H1 (cell line): Measurements from ENCODE around the gene NKX6-1. TPM values are rescaled to one million over a fixed set of nuclear protein-coding genes. Genes with fewer than 3 reads are reported as not detected.

Source experiments
- CTCF ChIA-PET: fragments of 300-600 bp; sonication (Branson Sonifier 250); formaldehyde crosslinking; loops from one replicate; lab custom pipeline; 2021; ENCODE audit not compliant: partially characterized antibody; lab: Charles Lee
- POLR2A ChIA-PET: fragments of 300-600 bp; sonication (Branson Sonifier 250); formaldehyde crosslinking; loops from one replicate; lab custom pipeline; 2021; ENCODE audit warnings: inconsistent platforms; ENCODE audit not compliant: partially characterized antibody; lab: Charles Lee
- DNase-seq, 2 experiments: peaks; one replicate each; pipeline versions ENCODE4 v3.0.0 to v3.0.0-alpha.2; 2010 to 2022; ENCODE audit warnings: low spot score in 2 of 2, low read depth in 1 of 2, mixed read lengths in 1 of 2
- FAIRE-seq: peaks from 2 replicates; lab custom pipeline; 2011; peaks lifted over from hg19 to GRCh38; lab: Jason Lieb, UNC
- H2AFZ ChIP-seq: 2 replicates; pipeline ENCODE4 v1.8.1; 2012; ENCODE audit warnings: low read length, inconsistent platforms
- H2AK5ac ChIP-seq: 2 replicates; pipeline ENCODE4 v1.6.1; 2013; ENCODE audit warnings: low read depth, low read length
- H2BK120ac ChIP-seq: replicated peaks from 2 replicates; pipeline ENCODE3; 2013; ENCODE audit warnings: low read depth, low read length, inconsistent platforms
- H2BK12ac ChIP-seq: 2 replicates; pipeline ENCODE4 v1.6.1; 2013; ENCODE audit warnings: low read depth, low read length
- H2BK15ac ChIP-seq: 2 replicates; pipeline ENCODE4 v1.6.1; 2013; ENCODE audit warnings: low read length
- H2BK20ac ChIP-seq: 2 replicates; pipeline ENCODE4 v1.6.1; 2013; ENCODE audit warnings: low read length
- H2BK5ac ChIP-seq: 2 replicates; pipeline ENCODE4 v1.6.1; 2013; ENCODE audit warnings: low read depth, low read length
- H3K14ac ChIP-seq: 2 replicates; pipeline ENCODE4 v1.6.1; 2013; ENCODE audit warnings: inconsistent platforms; ENCODE audit not compliant: insufficient read length
- H3K18ac ChIP-seq: 2 replicates; pipeline ENCODE4 v1.6.1; 2013; ENCODE audit warnings: low read length; ENCODE audit errors: extremely low read depth
- H3K23ac ChIP-seq: 2 replicates; pipeline ENCODE4 v1.6.1; 2013; ENCODE audit warnings: inconsistent platforms; ENCODE audit not compliant: insufficient read length
- H3K23me2 ChIP-seq: 2 replicates; pipeline ENCODE4 v1.6.1; 2013; ENCODE audit warnings: low read depth, low read length
- H3K27ac ChIP-seq: 2 replicates; pipeline ENCODE4 v1.6.1; 2011; ENCODE audit warnings: low read depth, low read length, inconsistent platforms
- H3K27me3 ChIP-seq, 4 experiments: replicated peaks in 1 of 4; 1 replicate in 1 of 4; 2 replicates in 3 of 4; pipeline versions ENCODE4 v1.6.1 to v1.8.1; 2011 to 2013; ENCODE audit warnings: low read length in 3 of 4, mild to moderate bottlenecking in 3 of 4, inconsistent platforms in 2 of 4, mixed read lengths in 2 of 4, moderate library complexity in 1 of 4; ENCODE audit not compliant: control insufficient read depth in 3 of 4, insufficient read depth in 3 of 4; ENCODE audit errors: extremely low read depth in 1 of 4
- H3K36me3 ChIP-seq, 4 experiments: 2 replicates each; pipeline versions ENCODE4 v1.6.1 to v1.8.1; 2011 to 2013; ENCODE audit warnings: mild to moderate bottlenecking in 4 of 4, low read length in 3 of 4, moderate library complexity in 2 of 4, control low read depth in 1 of 4, inconsistent platforms in 1 of 4; ENCODE audit not compliant: insufficient read depth in 4 of 4, control insufficient read depth in 2 of 4
- H3K4ac ChIP-seq: replicated peaks from 2 replicates; pipeline ENCODE3; 2013; ENCODE audit warnings: low read length, low read depth, mixed read lengths, inconsistent platforms; ENCODE audit not compliant: insufficient read length
- H3K4me1 ChIP-seq, 4 experiments: replicated peaks in 1 of 4; 1 replicate in 1 of 4; 2 replicates in 3 of 4; pipeline versions ENCODE4 v1.6.1 to v1.8.1; 2011 to 2013; ENCODE audit warnings: low read length in 3 of 4, inconsistent platforms in 2 of 4, mixed read lengths in 1 of 4; ENCODE audit not compliant: insufficient read depth in 4 of 4, control insufficient read depth in 3 of 4
- H3K4me2 ChIP-seq, 2 experiments: 2 replicates each; pipeline versions ENCODE4 v1.6.1 to v1.8.1; 2011 to 2013; ENCODE audit warnings: low read depth in 2 of 2, low read length in 2 of 2, control low read depth in 1 of 2, inconsistent platforms in 1 of 2, mild to moderate bottlenecking in 1 of 2; ENCODE audit not compliant: insufficient read depth in 1 of 2
- H3K4me3 ChIP-seq, 4 experiments: fragments of 200-600, 300-600 bp in 1 of 4; sonication (generic), shearing (Covaris generic), sonication (Bioruptor Twin) in 1 of 4; 2 replicates each; pipeline versions ENCODE4 v1.5.1 to v1.8.1; 2011 to 2016; ENCODE audit warnings: low read length in 4 of 4, low read depth in 3 of 4, control low read depth in 2 of 4, inconsistent platforms in 2 of 4, mild to moderate bottlenecking in 2 of 4, mixed read lengths in 1 of 4, moderate library complexity in 1 of 4; ENCODE audit not compliant: insufficient read depth in 2 of 4; ENCODE audit errors: extremely low read depth in 1 of 4
- H3K56ac ChIP-seq: replicated peaks from 2 replicates; pipeline ENCODE3; 2013; ENCODE audit warnings: low read depth, mild to moderate bottlenecking, mixed read lengths, low read length, inconsistent platforms; ENCODE audit not compliant: insufficient read length
- H3K79me1 ChIP-seq: 2 replicates; pipeline ENCODE4 v1.6.1; 2013; ENCODE audit warnings: low read depth, low read length, control low read depth
- H3K79me2 ChIP-seq, 2 experiments: 2 replicates each; pipeline versions ENCODE4 v1.6.1 to v1.8.1; 2012 to 2013; ENCODE audit warnings: low read length in 2 of 2, mild to moderate bottlenecking in 2 of 2, inconsistent platforms in 1 of 2; ENCODE audit not compliant: insufficient read depth in 2 of 2, control insufficient read depth in 1 of 2
- H3K9ac ChIP-seq, 4 experiments: replicated peaks in 1 of 4; 1 replicate in 1 of 4; 2 replicates in 3 of 4; pipeline versions ENCODE4 v1.6.1 to v1.8.1; 2011 to 2013; ENCODE audit warnings: low read depth in 3 of 4, low read length in 3 of 4, control low read depth in 2 of 4, mild to moderate bottlenecking in 2 of 4, moderate library complexity in 2 of 4, inconsistent platforms in 1 of 4; ENCODE audit errors: extremely low read depth in 1 of 4
- H3K9me3 ChIP-seq, 2 experiments: 2 replicates each; pipeline versions ENCODE4 v1.6.1 to v1.8.1; 2012 to 2013; ENCODE audit warnings: mild to moderate bottlenecking in 2 of 2, moderate library complexity in 2 of 2, control low read depth in 1 of 2, inconsistent platforms in 1 of 2, low read depth in 1 of 2, low read length in 1 of 2, mixed read lengths in 1 of 2; ENCODE audit not compliant: insufficient read depth in 2 of 2
- H4K20me1 ChIP-seq, 2 experiments: replicated peaks in 1 of 2; 2 replicates each; pipeline versions ENCODE3 to v1.8.1; 2011 to 2013; ENCODE audit warnings: inconsistent platforms in 2 of 2, low read length in 2 of 2, mild to moderate bottlenecking in 1 of 2; ENCODE audit not compliant: insufficient read depth in 2 of 2, control insufficient read depth in 1 of 2
- H4K5ac ChIP-seq: 2 replicates; pipeline ENCODE4 v1.6.1; 2013; ENCODE audit warnings: low read length, low read depth, mixed read lengths, inconsistent platforms; ENCODE audit not compliant: insufficient read length
- H4K8ac ChIP-seq: 2 replicates; pipeline ENCODE4 v1.8.0; 2013; ENCODE audit warnings: mild to moderate bottlenecking, moderate library complexity, low read length, inconsistent platforms; ENCODE audit not compliant: insufficient read depth; ENCODE audit errors: extremely low read depth
- H4K91ac ChIP-seq: replicated peaks from 2 replicates; pipeline ENCODE3; 2013; ENCODE audit warnings: low read length, mixed read lengths, inconsistent platforms; ENCODE audit not compliant: insufficient read length
- BRCA1 ChIP-seq: IDR thresholded peaks from 2 replicates; pipeline ENCODE4 v1.6.1; 2012; ENCODE audit warnings: low read depth, low read length, improper control_type of control experiment
- EZH2 ChIP-seq: fragments of 200-600 bp; sonication (generic); IDR thresholded peaks from 2 replicates; pipeline ENCODE4 v1.7.1; 2012; ENCODE audit warnings: low read depth, mild to moderate bottlenecking, moderate library complexity, low read length, inconsistent platforms; ENCODE audit not compliant: severe bottlenecking
- GABPA ChIP-seq: IDR thresholded peaks from 2 replicates; pipeline ENCODE4 v1.6.1; 2011; ENCODE audit warnings: mild to moderate bottlenecking, low read length, moderate library complexity, borderline replicate concordance; ENCODE audit not compliant: insufficient read depth
- RNF2 ChIP-seq: fragments of 200-900, 300-1000 bp; sonication (generic); IDR thresholded peaks from 2 replicates; pipeline ENCODE4 v1.7.1; 2016; ENCODE audit warnings: borderline replicate concordance, low read depth, mild to moderate bottlenecking, antibody characterized with exemption, low read length; ENCODE audit not compliant: poor library complexity, severe bottlenecking; ENCODE audit errors: missing control alignments
- RXRA ChIP-seq: IDR thresholded peaks from 2 replicates; pipeline ENCODE4 v1.6.1; 2011; ENCODE audit warnings: low read depth, mild to moderate bottlenecking, low read length, moderate library complexity; ENCODE audit not compliant: insufficient read depth
- SIRT6 ChIP-seq: IDR thresholded peaks from one replicate; pipeline ENCODE4 v1.7.1; 2012; ENCODE audit warnings: low read length, inconsistent platforms
- TCF12 ChIP-seq: IDR thresholded peaks from 2 replicates; pipeline ENCODE4 v1.6.1; 2011; ENCODE audit warnings: low read depth, mild to moderate bottlenecking, low read length
- TEAD4 ChIP-seq: IDR thresholded peaks from 2 replicates; pipeline ENCODE4 v1.6.1; 2012; ENCODE audit warnings: low read depth, low read length, inconsistent platforms, mixed read lengths
- WGBS, 2 experiments: shearing (Covaris generic) in 1 of 2; methylation state at CpG; one replicate each; pipeline versions ENCODE4 v1.1.6 to v1.1.7; 2013 to 2015; ENCODE audit warnings: low lambda C conversion rate in 2 of 2, mixed read lengths in 2 of 2, inconsistent platforms in 1 of 2, low coverage in 1 of 2, missing lambda C conversion rate in 1 of 2; ENCODE audit not compliant: insufficient replicate concordance in 2 of 2, insufficient coverage in 1 of 2, insufficient read length in 1 of 2; ENCODE audit errors: extremely low coverage in 1 of 2, missing lambda C conversion rate in 1 of 2; 5-methylcytosine and 5-hydroxymethylcytosine counted together
- polyA plus RNA-seq, 7 experiments: library from polyadenylated mRNA; depleted of rRNA in 3 of 7; stranded (reverse) in 5 of 7; unstranded in 2 of 7; fragments of >200 nt in 5 of 7; fragments of 200-250 nt in 2 of 7; gene quantifications; 1 replicate in 5 of 7; 2 replicates in 1 of 7; 4 replicates in 1 of 7; pipeline versions ENCODE4 v1.2.1 to v1.2.3, GENCODE V29; 2011 to 2013; ENCODE audit warnings: missing spikeins in 2 of 7, mixed read lengths in 2 of 7
- total RNA-seq: library from RNA; stranded (reverse); fragmentation: NEBNext Ultra II Directional; extraction: Animal tissue kit (Norgen Biotek cat#: 25700); gene quantifications from 2 replicates; pipeline ENCODE4 v1.2.1, GENCODE V29; 2021

Gene NKX6-1
- total and polyA plus RNA-seq, 2 of the 8 experiments (the other 6 are each of a cell fraction or from before 2014, with no cell fraction given), result 0.03 to 0.45 TPM

- Histone ChIP-seq H3K9me3 (no peaks in the 10 kb centered on the region), H4K5ac (no peak overlapping the region), H3K56ac (no peak overlapping the region), H3K9ac (no peak overlapping the region), H3K27ac (no peak overlapping the region), H3K79me2 (no peaks in the 10 kb centered on the region), H3K36me3 (no peaks in the 10 kb centered on the region), H4K8ac (no peak overlapping the region), H2AFZ (no peak overlapping the region), H3K18ac (no peak overlapping the region), H3K27me3 (no peaks in the 10 kb centered on the region), H3K4me2 (no peak overlapping the region), H4K20me1 (no peaks in the 10 kb centered on the region), H2BK20ac (no peak overlapping the region), H3K79me1 (no peaks in the 10 kb centered on the region), H3K23ac (no peak overlapping the region), H3K4me3 (no peak overlapping the region), H2AK5ac (no peak overlapping the region), H4K91ac (no peak overlapping the region), H3K4me1 (no peaks in the 10 kb centered on the region), H2BK120ac (no peak overlapping the region), H3K4ac (no peak overlapping the region), H2BK12ac (no peak overlapping the region), H2BK15ac (no peak overlapping the region), H3K23me2 (no peaks in the 10 kb centered on the region), H2BK5ac (no peak overlapping the region), H3K14ac (no peak overlapping the region)
- TF ChIP-seq TEAD4, result no peak
- TF ChIP-seq GABPA, result no peak
- no peak for TF ChIP-seq EZH2
- TF ChIP-seq TCF12, result no peak
- no peak for TF ChIP-seq SIRT6
- TF ChIP-seq RXRA, result no peak
- TF ChIP-seq BRCA1, result no peak
- TF ChIP-seq RNF2, result no peak
- FAIRE-seq (no peak), DNase-seq (no peak)
- WGBS, 2 experiments, result 86% methylated on average over 5 of the region's 5 CpGs; no CpG with 5 or more reads in 1 of the 2 experiments
- ChIA-PET CTCF (interaction anchor here (0.9 to 2.0 kb wide), 6 partner anchors 17 to 345 kb away, joined by 3 to 5 read pairs (median 4); no protein-coding TSS in a partner anchor), POLR2A (interaction anchor here (1.2 kb wide), 1 partner anchor 12 kb away, joined by 5 read pairs; no protein-coding TSS in a partner anchor)
Measured at GRCh38 chr4:84512277-84512676, 13.2 kb upstream of the NKX6-1 start.
